ENCODE data around the gene IFIT2.
"Not testable (repeated sequence)": the region's sequence is repeated elsewhere in the genome, so short reads cannot be mapped to it uniquely, and the experiment has no call there.

The IFIT2 gene, protein sequence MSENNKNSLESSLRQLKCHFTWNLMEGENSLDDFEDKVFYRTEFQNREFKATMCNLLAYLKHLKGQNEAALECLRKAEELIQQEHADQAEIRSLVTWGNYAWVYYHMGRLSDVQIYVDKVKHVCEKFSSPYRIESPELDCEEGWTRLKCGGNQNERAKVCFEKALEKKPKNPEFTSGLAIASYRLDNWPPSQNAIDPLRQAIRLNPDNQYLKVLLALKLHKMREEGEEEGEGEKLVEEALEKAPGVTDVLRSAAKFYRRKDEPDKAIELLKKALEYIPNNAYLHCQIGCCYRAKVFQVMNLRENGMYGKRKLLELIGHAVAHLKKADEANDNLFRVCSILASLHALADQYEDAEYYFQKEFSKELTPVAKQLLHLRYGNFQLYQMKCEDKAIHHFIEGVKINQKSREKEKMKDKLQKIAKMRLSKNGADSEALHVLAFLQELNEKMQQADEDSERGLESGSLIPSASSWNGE

DNA sequence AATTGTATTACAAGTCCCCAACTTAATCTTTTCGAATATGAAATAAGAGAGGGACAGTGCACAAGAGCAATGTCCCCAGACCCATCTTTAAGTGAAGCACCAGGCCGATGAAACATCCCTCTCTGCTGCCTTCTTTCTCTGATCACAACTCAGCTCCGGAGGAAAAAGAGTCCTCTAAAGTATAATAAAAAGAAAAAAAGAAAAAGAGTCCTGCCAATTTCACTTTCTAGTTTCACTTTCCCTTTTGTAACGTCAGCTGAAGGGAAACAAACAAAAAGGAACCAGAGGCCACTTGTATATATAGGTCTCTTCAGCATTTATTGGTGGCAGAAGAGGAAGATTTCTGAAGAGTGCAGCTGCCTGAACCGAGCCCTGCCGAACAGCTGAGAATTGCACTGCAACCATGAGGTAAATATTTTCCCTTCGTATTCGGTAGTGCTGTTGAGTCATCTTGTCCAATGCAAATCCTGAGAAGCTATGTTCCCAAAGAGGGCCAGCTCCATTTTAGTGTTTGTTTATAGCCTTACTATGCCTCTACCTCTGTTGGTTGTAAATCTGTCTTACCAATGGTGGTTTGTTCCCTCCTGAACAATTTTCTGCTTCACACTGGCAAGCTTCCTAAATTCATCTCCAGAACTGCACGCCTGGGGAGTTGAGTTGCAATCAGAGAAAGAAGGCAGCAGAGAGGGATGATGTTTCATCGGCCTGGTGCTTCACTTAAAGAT lies at the start of gene IFIT2:
TSS of gene IFIT2 (plus strand) at position 326 of the 725 bp plus-strand sequence. CDS start at position 404, 78 bp downstream.
- DNase-seq, result peak; percentile 35

DNA sequence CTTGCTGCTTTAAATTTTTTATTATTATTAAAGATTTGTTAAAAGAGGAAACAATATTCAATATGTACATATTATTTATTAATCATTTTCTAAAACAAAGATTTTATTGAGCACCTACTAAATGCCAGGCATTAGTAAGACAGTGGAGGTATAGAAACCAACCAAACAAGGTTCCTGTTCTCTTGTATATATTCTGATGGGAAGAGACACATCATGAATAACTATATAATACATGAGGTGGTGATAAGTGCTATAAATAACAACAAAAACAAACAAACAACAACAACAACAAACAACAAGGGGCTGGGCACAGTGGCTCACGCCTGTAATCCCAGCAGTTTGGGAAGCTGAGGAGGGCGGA lies 49.6 kb upstream of the IFIT2 start:
- no peak for DNase-seq

DNA sequence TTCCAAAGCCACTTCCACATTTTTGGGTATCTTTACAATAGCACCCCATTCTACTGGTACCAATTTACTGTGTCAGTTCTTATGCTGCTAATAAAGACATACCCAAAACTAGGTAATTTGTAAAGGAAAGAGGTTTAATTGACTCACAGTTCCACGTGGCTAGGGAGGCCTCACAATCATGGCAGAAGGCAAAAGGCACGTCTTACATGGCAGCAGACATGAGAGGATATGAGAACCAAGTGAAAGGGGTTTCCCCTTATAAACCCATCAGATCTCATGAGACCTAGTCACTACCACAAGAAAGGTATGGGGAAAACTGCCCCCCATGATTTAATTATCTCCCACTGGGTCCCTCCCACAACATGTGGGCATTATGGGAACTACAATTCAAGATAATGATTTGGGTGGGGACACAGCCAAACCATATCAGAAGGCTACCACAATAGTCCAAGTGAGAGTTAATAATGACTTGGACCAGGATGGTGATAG lies 46.7 kb upstream of the IFIT2 start:
- not testable (repeated sequence) for DNase-seq

GRCh38 chr10:89255793-89256192 lies 46.1 kb upstream of the IFIT2 start:
- DNase-seq, result no peak

DNA sequence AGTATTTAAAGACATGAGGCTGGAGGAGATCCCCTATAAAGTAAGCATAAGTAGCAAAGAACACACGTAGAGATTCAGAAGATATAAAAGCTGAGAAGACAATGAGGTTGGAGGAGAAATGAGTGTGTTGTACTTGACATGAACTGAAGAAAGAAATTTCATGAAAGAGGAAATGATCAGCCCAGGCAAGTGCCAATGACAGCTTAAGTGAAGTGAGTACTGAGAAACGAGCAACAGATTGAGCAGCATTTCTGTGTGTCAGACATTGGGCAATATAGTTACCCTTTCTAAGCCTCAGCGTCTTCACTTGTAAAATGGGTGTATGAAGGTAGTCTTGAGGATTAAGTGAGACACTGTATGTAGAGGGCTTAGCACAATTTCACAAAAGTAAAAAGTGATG lies 45.5 kb upstream of the IFIT2 start:
- DNase-seq, result no peak

- no peak for DNase-seq
Observed at GRCh38 chr10:89256962-89257361, 44.9 kb upstream of the IFIT2 start.

GRCh38 chr10:89257581-89257980 lies 44.3 kb upstream of the IFIT2 start:
- no peak for DNase-seq

DNA sequence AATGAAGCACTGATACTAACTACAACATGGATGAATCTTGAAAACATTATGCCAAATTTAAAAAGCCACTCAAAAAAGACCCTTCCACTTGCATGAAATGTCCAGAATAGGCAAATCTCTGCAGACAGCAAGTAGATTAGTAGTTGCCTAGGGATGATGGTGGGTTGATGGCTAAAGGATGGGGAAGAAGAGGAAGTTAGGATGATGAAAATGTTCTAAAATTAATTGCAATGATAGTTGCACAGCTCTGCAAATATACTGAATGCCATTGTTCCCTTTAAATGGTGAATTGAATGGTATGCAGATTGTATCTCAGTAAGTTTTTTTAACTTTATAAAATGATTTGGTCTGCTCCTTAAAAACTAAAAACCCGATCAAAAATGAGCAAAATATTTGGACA lies 43.0 kb upstream of the IFIT2 start:
- no peak for DNase-seq

- DNase-seq, result no peak
Observed at GRCh38 chr10:89262086-89263051, 39.5 kb upstream of the IFIT2 start.

- no peak for DNase-seq
Observed at GRCh38 chr10:89263091-89263490, 38.8 kb upstream of the IFIT2 start.

- no peak for DNase-seq
Observed at GRCh38 chr10:89263531-89263930, 38.3 kb upstream of the IFIT2 start.

DNA sequence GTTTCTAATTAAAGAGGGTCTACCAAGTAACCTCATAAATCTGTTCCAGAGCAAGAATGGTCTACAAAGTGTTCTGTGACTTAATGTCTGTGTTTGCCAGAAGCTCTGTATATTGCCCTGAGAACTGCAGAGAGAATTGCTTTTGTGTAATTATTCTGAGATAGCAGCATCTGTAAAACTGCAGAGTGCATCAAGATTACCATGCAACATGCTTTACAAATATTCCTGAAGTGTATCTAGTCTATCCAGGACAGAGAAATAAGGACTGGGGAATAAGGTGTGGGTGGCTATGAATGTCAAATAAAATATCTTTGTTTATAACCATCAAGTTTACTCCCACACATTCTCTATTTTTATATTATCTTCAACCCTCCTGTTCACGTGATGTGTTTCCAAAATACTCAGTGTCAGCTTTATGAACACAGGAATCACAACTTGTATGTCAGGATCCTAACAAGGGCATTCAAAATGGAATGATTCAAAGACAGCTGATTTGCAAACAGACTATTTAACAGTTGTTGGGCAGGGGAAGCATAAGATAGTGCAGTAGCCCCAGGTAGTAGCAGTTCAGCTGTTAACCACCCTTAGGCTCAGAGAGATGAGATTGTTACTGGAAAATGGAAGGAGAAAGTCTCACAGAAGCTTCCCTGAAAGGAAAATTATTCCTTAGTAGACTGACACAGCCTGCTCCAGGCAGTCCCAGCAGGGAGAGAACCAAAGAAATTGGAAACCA lies 35.0 kb upstream of the IFIT2 start:
- no peak for DNase-seq

DNA sequence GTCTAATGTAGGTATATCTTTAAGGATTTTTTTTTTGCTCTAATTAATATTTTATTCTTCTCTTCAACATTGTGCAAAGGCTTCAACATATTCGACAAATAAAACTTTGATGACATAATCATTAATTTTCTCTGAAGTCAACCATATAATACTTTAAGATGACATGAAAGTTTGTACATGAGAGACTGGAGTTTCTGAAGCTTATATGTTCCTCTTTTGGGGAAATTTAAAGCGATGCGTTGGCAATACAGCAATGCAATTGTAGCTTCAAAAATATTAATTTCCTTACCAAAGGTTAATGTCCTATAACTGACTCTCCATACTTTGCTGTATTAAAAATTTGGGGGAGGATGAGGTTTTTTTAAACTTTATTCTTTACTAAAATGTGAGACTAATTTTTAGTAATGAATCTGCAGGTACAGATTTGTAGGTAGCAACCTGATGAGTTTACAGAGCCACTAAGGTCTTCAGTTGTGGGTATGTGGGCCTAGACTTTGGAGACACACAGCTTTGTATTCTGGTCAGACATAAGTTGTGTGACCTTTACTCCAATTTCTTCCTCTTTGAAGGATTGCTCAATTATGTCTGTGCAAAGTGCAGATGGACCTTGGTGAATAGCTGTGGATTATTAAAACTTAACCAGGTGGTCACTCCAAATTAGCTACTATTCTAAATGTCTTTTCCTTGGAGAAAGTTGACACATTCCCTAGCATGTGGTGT lies 32.3 kb upstream of the IFIT2 start:
- no peak for DNase-seq

DNA sequence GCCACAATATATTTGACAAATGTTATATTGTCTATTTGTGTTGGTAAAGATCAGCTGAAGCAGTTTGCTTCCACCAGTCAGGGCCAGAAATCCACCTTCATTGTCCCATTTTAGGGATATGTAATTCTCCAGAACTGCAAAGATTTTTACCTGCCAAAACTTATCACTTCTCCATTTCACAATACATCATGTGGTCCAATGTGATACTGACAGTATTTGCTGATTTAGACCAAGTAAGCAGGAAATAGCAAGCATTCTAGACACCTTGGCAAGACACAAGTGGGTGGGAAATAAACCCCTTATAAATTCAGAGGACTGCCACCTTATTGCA lies 31.7 kb upstream of the IFIT2 start:
- no peak for DNase-seq

GRCh38 chr10:89271532-89271931 lies 30.3 kb upstream of the IFIT2 start:
- DNase-seq, result no peak

DNA sequence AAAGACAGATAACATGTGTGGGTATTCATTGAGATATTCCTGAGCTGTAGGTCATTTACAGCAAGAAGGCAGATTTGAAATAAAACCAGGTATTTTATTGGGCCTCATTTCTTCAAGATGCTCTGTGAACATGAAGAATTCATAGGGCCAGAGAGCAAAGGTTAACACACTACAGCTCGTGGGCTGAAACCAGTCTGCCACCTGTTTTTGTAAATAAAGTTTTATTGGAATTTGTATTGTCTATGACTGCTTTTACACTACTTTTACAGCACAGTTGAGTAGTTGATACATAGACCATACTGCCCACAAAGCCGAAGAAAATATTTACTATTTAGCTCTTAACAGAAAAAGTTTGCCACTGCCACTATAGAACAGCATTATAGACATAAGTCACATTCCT lies 28.2 kb upstream of the IFIT2 start:
- DNase-seq, result no peak

- DNase-seq, result no peak
Observed at GRCh38 chr10:89274928-89275327, 26.9 kb upstream of the IFIT2 start.

DNA sequence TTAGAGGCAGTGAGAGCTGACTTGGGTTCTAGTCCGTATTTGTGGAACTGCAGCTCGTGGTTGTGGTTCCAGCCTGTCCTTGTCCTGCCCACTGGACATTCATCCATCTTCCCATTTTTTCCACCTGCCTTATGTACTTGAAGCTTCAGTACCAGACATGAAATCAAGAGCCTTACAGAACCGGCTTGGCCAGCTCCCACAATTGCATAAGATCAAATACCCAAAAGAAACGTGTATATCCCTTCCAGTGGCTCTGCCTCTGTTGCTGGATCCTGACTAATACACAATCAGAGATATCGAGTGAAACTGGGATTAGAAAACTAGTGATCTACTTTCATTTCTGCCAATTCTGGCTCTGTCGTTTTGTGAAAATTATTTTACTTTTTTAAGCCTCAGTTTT lies 26.5 kb upstream of the IFIT2 start:
- no peak for DNase-seq

- DNase-seq, result no peak
Observed at GRCh38 chr10:89278034-89278535, 23.8 kb upstream of the IFIT2 start.

GRCh38 chr10:89278900-89279392 lies 22.9 kb upstream of the IFIT2 start:
- no peak for DNase-seq

- no peak for DNase-seq
Observed at GRCh38 chr10:89279421-89279869, 22.4 kb upstream of the IFIT2 start.
